ENCODE measurements around the gene CFAP100. TPM values are rescaled to one million over a fixed set of nuclear protein-coding genes. Genes with fewer than 3 reads are reported as not detected.
A peak's percentile ranks its signal among the peaks of the same experiment; 100 is the strongest.

The CFAP100 gene
- total RNA-seq, 1 donor from 2014 or later = not detected

DNA sequence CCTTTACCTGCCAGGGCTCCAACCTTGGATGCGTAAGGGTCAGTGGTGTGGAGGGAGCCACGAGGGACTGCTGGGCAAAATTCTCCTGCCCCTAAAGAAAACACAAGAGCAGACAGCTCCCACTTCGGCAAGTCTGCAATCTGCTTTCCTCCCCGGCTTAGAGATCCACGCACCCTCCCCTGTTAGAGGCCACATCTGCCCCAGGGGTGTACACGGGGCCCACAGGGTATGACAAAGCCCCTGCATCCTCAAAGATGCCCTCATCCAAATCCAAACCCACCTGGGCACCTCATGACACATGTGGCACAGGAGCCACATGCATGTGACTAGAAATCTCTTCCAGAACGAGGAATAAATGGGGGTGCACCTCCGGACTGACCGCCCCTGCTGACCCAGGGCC, 55.5 kb downstream of the CFAP100 start:
- H3K27ac ChIP-seq = no peak overlapping the region
- H3K36me3 ChIP-seq = peaks cover 4% of the 10 kb centered on the region
- TF ChIP-seq EZH2 (IDR thresholded peaks at IDR 0.05) (no peak), EZH2phosphoT487 (IDR thresholded peaks at IDR 0.05) (no peak), CTCF (IDR thresholded peaks at IDR 0.05) (no peak)
- Mint-ChIP-seq H3K27me3 (ENCODE audit: insufficient read depth, low read depth) (peaks cover 3% of the 10 kb centered on the region), H3K4me1 (peaks cover 14% of the 10 kb centered on the region), H3K36me3 (peaks cover 18% of the 10 kb centered on the region), H3K27ac (no peak overlapping the region), H3K9me3 (no peaks in the 10 kb centered on the region), H3K4me3 (no peak overlapping the region)
- H4K20me1 ChIP-seq (ENCODE audit: low read depth) = peaks cover 6% of the 10 kb centered on the region
- no peaks in the 10 kb centered on the region for H3F3A ChIP-seq (ENCODE audit: low read depth)
- no peak for DNase-seq (ENCODE audit: low spot score)
- H3K9ac ChIP-seq = no peak overlapping the region
- no peak overlapping the region for H3K4me2 ChIP-seq
- no peaks in the 10 kb centered on the region for H3K27me3 ChIP-seq
- H3K9me3 ChIP-seq (ENCODE audit: low read depth) = no peaks in the 10 kb centered on the region
- peaks cover 7% of the 10 kb centered on the region for H3K4me1 ChIP-seq
- H3K4me3 ChIP-seq = no peak overlapping the region
- H3K79me2 ChIP-seq (ENCODE audit: low read depth) = peaks cover 7% of the 10 kb centered on the region
- H2AFZ ChIP-seq (replicated peaks) = no peak overlapping the region

DNA sequence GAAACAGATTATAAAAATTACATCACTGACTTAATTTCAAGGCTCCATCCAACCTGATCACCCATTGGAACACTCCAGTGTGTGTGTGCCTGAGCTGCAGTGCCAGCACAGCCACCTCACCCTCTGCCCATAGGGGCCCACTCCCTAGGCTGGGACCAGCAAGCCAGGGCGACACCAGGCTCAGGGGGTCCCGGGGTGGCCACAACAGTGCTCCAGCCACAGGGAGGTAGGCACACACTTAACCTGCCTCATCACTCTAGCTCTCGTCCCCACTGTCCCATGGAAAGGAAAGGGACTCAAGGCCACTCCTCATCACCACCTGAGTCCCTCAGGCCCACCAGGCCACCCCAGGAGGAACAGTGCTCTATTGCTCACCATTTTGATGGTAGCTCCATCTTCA, 56.0 kb downstream of the CFAP100 start:
- Histone ChIP-seq H3K79me2 (ENCODE audit: low read depth) (peaks cover 7% of the 10 kb centered on the region), H3K27ac (no peak overlapping the region), H3K36me3 (peaks cover 4% of the 10 kb centered on the region), H3F3A (ENCODE audit: low read depth) (no peaks in the 10 kb centered on the region), H3K9ac (no peak overlapping the region), H3K4me3 (no peak overlapping the region), H3K27me3 (no peaks in the 10 kb centered on the region), H2AFZ (replicated peaks) (no peak overlapping the region), H3K4me2 (no peak overlapping the region), H3K4me1 (peaks cover 7% of the 10 kb centered on the region), H3K9me3 (ENCODE audit: low read depth) (no peaks in the 10 kb centered on the region), H4K20me1 (ENCODE audit: low read depth) (peaks cover 6% of the 10 kb centered on the region)
- Mint-ChIP-seq H3K4me1 (peaks cover 16% of the 10 kb centered on the region), H3K27ac (no peak overlapping the region), H3K4me3 (no peak overlapping the region), H3K36me3 (peaks cover 20% of the 10 kb centered on the region), H3K27me3 (ENCODE audit: insufficient read depth, low read depth) (peaks cover 3% of the 10 kb centered on the region), H3K9me3 (no peaks in the 10 kb centered on the region)
- DNase-seq (ENCODE audit: low spot score) = no peak
- TF ChIP-seq EZH2 (IDR thresholded peaks at IDR 0.05) = no peak
- no peak for TF ChIP-seq CTCF (IDR thresholded peaks at IDR 0.05)
- TF ChIP-seq EZH2phosphoT487 (IDR thresholded peaks at IDR 0.05) = no peak

- Histone ChIP-seq H3K4me3 (no peak overlapping the region), H3K36me3 (peaks cover 4% of the 10 kb centered on the region), H2AFZ (replicated peaks) (no peak overlapping the region), H3K9me3 (ENCODE audit: low read depth) (no peaks in the 10 kb centered on the region), H3K9ac (no peak overlapping the region), H3F3A (ENCODE audit: low read depth) (no peaks in the 10 kb centered on the region), H3K27me3 (no peaks in the 10 kb centered on the region), H3K4me1 (peaks cover 5% of the 10 kb centered on the region), H3K4me2 (no peak overlapping the region), H3K27ac (no peak overlapping the region), H4K20me1 (ENCODE audit: low read depth) (peaks cover 10% of the 10 kb centered on the region), H3K79me2 (ENCODE audit: low read depth) (peaks cover 7% of the 10 kb centered on the region)
- DNase-seq (ENCODE audit: low spot score) = no peak
- H3K36me3 Mint-ChIP-seq = peaks cover 22% of the 10 kb centered on the region
- no peak overlapping the region for H3K4me3 Mint-ChIP-seq
- no peaks in the 10 kb centered on the region for H3K9me3 Mint-ChIP-seq
- TF ChIP-seq EZH2 (IDR thresholded peaks at IDR 0.05) (no peak), CTCF (IDR thresholded peaks at IDR 0.05) (no peak), EZH2phosphoT487 (IDR thresholded peaks at IDR 0.05) (no peak)
- H3K4me1 Mint-ChIP-seq = peaks cover 18% of the 10 kb centered on the region
- H3K27me3 Mint-ChIP-seq (ENCODE audit: insufficient read depth, low read depth) = peaks cover 3% of the 10 kb centered on the region
- peak overlapping the region; percentile 42 for H3K27ac Mint-ChIP-seq
These were observed 56.8 kb downstream of the CFAP100 start for GRCh38 chr3:126451511-126451910.

All from neural progenitor cell (in vitro differentiated cells).